ENCODE results near the gene RTN1.

DNA sequence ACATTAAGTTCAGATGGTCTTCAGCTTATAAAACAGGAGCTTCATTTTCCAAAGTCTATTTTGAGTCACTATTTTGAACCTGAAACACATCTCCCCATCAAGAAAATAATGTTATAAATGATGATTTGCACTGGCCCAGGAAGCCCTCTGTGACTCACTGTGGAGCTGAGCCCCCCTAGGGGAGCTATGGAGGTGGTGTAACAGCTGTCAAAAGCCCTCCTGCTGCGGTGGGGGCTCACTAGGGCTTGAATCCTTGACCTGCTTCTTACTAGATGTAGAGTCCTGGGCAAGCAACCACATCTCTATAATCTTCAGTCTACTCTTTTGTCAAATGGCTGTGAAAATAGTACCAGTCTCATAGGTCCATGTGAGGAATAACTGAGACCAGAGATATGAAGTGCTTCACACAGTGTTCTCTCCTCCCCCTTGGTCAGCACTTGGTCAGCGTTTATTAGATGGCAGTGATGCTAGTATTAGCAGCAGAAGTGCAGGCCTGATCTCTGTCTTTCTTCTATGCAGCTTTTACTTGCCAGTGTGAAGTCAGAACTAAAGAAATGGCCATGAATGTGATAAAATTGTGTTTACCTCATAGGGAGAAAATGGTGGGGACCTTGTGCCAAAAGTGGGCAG is 83.4 kb downstream of the RTN1 start:
- TF ChIP-seq, protein P1, sequence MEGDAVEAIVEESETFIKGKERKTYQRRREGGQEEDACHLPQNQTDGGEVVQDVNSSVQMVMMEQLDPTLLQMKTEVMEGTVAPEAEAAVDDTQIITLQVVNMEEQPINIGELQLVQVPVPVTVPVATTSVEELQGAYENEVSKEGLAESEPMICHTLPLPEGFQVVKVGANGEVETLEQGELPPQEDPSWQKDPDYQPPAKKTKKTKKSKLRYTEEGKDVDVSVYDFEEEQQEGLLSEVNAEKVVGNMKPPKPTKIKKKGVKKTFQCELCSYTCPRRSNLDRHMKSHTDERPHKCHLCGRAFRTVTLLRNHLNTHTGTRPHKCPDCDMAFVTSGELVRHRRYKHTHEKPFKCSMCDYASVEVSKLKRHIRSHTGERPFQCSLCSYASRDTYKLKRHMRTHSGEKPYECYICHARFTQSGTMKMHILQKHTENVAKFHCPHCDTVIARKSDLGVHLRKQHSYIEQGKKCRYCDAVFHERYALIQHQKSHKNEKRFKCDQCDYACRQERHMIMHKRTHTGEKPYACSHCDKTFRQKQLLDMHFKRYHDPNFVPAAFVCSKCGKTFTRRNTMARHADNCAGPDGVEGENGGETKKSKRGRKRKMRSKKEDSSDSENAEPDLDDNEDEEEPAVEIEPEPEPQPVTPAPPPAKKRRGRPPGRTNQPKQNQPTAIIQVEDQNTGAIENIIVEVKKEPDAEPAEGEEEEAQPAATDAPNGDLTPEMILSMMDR (IDR thresholded peaks at IDR 0.05) = no peak
- no peak for TF ChIP-seq POLR2AphosphoS5 (IDR thresholded peaks at IDR 0.05; ENCODE audit: low read depth, low read length)
- TF ChIP-seq, protein P2, sequence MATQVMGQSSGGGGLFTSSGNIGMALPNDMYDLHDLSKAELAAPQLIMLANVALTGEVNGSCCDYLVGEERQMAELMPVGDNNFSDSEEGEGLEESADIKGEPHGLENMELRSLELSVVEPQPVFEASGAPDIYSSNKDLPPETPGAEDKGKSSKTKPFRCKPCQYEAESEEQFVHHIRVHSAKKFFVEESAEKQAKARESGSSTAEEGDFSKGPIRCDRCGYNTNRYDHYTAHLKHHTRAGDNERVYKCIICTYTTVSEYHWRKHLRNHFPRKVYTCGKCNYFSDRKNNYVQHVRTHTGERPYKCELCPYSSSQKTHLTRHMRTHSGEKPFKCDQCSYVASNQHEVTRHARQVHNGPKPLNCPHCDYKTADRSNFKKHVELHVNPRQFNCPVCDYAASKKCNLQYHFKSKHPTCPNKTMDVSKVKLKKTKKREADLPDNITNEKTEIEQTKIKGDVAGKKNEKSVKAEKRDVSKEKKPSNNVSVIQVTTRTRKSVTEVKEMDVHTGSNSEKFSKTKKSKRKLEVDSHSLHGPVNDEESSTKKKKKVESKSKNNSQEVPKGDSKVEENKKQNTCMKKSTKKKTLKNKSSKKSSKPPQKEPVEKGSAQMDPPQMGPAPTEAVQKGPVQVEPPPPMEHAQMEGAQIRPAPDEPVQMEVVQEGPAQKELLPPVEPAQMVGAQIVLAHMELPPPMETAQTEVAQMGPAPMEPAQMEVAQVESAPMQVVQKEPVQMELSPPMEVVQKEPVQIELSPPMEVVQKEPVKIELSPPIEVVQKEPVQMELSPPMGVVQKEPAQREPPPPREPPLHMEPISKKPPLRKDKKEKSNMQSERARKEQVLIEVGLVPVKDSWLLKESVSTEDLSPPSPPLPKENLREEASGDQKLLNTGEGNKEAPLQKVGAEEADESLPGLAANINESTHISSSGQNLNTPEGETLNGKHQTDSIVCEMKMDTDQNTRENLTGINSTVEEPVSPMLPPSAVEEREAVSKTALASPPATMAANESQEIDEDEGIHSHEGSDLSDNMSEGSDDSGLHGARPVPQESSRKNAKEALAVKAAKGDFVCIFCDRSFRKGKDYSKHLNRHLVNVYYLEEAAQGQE (IDR thresholded peaks at IDR 0.05; ENCODE audit: insufficient read depth in 1 of 2, low read depth in 2 of 2, low read length in 1 of 2) = no peak
- TF ChIP-seq TCF7L2 (IDR thresholded peaks at IDR 0.05; ENCODE audit: low read depth, low read length) = no peak

Measured in Panc1 (cell line).